Heart right ventricle (tissue), 16 donors: ENCODE results near the gene CYBA. TPM values are rescaled to one million over a fixed set of nuclear protein-coding genes. Genes with fewer than 3 reads are reported as not detected.

ENCODE experiments used
- ATAC-seq, 8 donors: fragments of 200-7000 bp; cut with Tn5 transposase; one replicate each; pipeline ENCODE4 v1.9.1; 2020; ENCODE audit warnings: mild to moderate bottlenecking in 8 of 8, moderate library complexity in 8 of 8, moderate number of reproducible peaks in 1 of 8
- DNase-seq, 2 donors: peaks; one replicate each; pipeline ENCODE4 v3.0.0-alpha.2; 2020
- H3K27ac ChIP-seq, 10 donors: fragments of 200-600 bp; sonication (generic) in 2 of 10; one replicate each; pipeline versions ENCODE4 v1.5.0 to v1.8.0; 2020 to 2022; ENCODE audit warnings: mild to moderate bottlenecking in 3 of 10
- H3K27me3 ChIP-seq, 7 donors: fragments of 200-600 bp; one replicate each; pipeline ENCODE4 v1.8.0; 2021 to 2022; ENCODE audit warnings: mild to moderate bottlenecking in 2 of 7
- H3K36me3 ChIP-seq, 9 donors: fragments of 200-600 bp; sonication (generic) in 1 of 9; one replicate each; pipeline versions ENCODE4 v1.5.0 to v1.8.0; 2020 to 2022; ENCODE audit warnings: mild to moderate bottlenecking in 2 of 9
- H3K4me1 ChIP-seq, 9 donors: fragments of 200-600 bp; sonication (generic) in 1 of 9; one replicate each; pipeline versions ENCODE4 v1.5.0 to v1.8.0; 2020 to 2022; ENCODE audit warnings: mild to moderate bottlenecking in 4 of 9
- H3K4me3 ChIP-seq, 10 donors: fragments of 200-600 bp; sonication (generic) in 2 of 10; one replicate each; pipeline versions ENCODE4 v1.5.0 to v1.8.0; 2020 to 2022; ENCODE audit warnings: mild to moderate bottlenecking in 7 of 10, moderate library complexity in 2 of 10
- H3K9me3 ChIP-seq, 11 donors: fragments of 200-600 bp in 10 of 11; sonication (generic) in 2 of 11; one replicate each; pipeline versions ENCODE4 v1.5.0 to v1.8.0; 2013 to 2022; ENCODE audit warnings: mild to moderate bottlenecking in 2 of 11, control low read depth in 1 of 11, moderate library complexity in 1 of 11
- WGBS, 2 donors: extraction: QIAGEN DNeasy Blood & Tissue Kit; methylation state at CpG; one replicate each; pipeline ENCODE4 v1.1.7; 2013; ENCODE audit warnings: inconsistent platforms in 1 of 2; 5-methylcytosine and 5-hydroxymethylcytosine counted together
- intact Hi-C, 10 donors: fragments of 100-400 bp; cut with DNase I; formaldehyde crosslinking; loops; one replicate each; pipeline versions ENCODE4 v1.11.1 to v1.14.2; 2022
- polyA plus RNA-seq, 2 donors: library from polyadenylated mRNA; stranded (reverse); fragments of 200-250 nt; gene quantifications; one replicate each; pipeline ENCODE4 v1.2.3, GENCODE V29; 2013
- total RNA-seq, 10 donors: library from RNA; stranded (reverse); fragmentation: NEBNext Ultra II Directional in 3 of 10; extraction: Animal tissue kit (Norgen Biotek cat#: 25700) in 3 of 10; gene quantifications; one replicate each; pipeline versions ENCODE4 v1.2.1 to v1.2.4, GENCODE V29; 2021 to 2023
- TF ChIP-seq, protein P1 (sequence below), 9 donors: fragments of 200-600 bp; sonication (generic) in 2 of 9; IDR thresholded peaks; one replicate each; pipeline versions ENCODE4 v1.5.0 to v1.8.0; 2021 to 2022; ENCODE audit warnings: antibody characterized with exemption in 9 of 9, mild to moderate bottlenecking in 5 of 9, moderate library complexity in 1 of 9
- donor health status: Arrhythmogenic right ventricular cardiomyopathy.
- donor health status: ischemic (EF 13 %, LVEDD 7.1; RV severe dilation, severe dysfunction).
- donor health status: healthy with polysubstance abuse.
- donor health status: DM: no; HTN: yes; CAD: no.
- donor health status: DM: no; HTN: no; CAD: no.
- donor health status: ischemic (EF 25% LVEDD 6.9; RV normal size, moderate dysfunction).
- donor health status: ischemic (EF 25% LVEDD 5.7; RV mildly dilated, moderate dysfunction).
- donor health status: healthy.
- donor health status: DM: yes; HTN: yes; CAD: no.
- donor health status: Ischemic cardiomyopathy.
- donor health status: ischemic (EF 35%, LVEDD 5.7; RV mildly dilated, moderate dysfunction).
- donor health status: nonischemic (EF 11% LVEDD 7.7; RV severe dilation, severe dysfunction).
- donor health status: DM: yes; HTN: yes; CAD: no.
- donor health status: PGD.
- donor health status: ischemic (EF 29% LVEDD 5.4; RV normal size, mild dysfunction).
- donor health status: nonischemic (EF 23%, LVEDD 6.1; RV moderate dilation, normal function).

CYBA gene
- total and polyA plus RNA-seq, 12 donors: 13.0 to 117 (median 33.6) TPM

DNA sequence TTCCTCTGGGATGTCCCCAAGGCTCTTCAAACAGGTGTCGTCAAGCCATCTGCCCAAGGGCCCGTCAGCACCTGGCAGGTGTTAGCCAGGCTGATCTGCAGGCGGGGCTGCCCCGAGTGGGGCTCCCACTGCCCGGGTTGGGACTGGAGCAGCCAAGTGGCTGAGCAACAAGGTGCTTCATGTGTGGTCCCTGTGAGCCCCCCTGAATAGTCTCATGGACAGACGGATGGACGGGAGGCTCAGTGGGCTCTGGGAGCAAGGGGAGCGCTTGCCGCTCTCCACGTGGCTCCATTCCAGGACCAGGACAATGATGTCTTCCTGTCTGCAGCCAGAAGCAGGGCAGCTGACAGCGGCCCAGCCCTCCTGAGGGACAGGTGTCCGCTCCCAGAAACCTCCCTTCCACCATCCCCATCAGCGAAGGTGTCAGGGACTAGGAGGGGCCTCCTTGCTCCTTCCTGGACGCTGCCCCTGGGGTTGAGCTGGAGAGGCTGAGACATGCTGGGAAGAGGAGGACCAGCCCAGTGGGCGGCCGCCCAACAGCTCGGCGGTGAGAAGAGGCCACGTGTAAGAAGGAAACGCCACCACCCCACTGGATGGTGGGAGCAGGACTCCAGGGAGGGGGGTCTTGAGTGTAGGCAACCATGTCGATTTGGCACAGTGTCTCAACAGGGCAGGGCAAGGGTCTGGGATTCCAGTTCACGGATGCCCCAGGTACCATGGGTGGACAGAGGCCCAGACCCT is 25.8 kb upstream of the CYBA start:
- H3K4me3 ChIP-seq: no peak overlapping the region
- no peaks in the 10 kb centered on the region for H3K9me3 ChIP-seq
- H3K36me3 ChIP-seq: peaks cover 0 to 30% (median 0%) of the 10 kb centered on the region in 9 donors
- no peak for ATAC-seq
- H3K4me1 ChIP-seq: peaks cover 0 to 37% (median 17%) of the 10 kb centered on the region in 9 donors
- WGBS, 2 donors: 74 to 76% methylated on average over 22 of the region's 22 CpGs
- no peak overlapping the region for H3K27ac ChIP-seq
- H3K27me3 ChIP-seq: peaks cover 0 to 27% (median 0%) of the 10 kb centered on the region in 7 donors
- TF ChIP-seq, protein P1, sequence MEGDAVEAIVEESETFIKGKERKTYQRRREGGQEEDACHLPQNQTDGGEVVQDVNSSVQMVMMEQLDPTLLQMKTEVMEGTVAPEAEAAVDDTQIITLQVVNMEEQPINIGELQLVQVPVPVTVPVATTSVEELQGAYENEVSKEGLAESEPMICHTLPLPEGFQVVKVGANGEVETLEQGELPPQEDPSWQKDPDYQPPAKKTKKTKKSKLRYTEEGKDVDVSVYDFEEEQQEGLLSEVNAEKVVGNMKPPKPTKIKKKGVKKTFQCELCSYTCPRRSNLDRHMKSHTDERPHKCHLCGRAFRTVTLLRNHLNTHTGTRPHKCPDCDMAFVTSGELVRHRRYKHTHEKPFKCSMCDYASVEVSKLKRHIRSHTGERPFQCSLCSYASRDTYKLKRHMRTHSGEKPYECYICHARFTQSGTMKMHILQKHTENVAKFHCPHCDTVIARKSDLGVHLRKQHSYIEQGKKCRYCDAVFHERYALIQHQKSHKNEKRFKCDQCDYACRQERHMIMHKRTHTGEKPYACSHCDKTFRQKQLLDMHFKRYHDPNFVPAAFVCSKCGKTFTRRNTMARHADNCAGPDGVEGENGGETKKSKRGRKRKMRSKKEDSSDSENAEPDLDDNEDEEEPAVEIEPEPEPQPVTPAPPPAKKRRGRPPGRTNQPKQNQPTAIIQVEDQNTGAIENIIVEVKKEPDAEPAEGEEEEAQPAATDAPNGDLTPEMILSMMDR (IDR thresholded peaks at IDR 0.05): no peak
- intact Hi-C loops: no loop called here
- DNase-seq: no peak

GRCh38 chr16:88673716-88674379 is 23.0 kb upstream of the CYBA start:
- TF ChIP-seq, protein P1 (IDR thresholded peaks at IDR 0.05): no peak
- DNase-seq (peak; percentile 57 to 58), ATAC-seq (peak; percentile 60 to 90 (median 80))
- H3K4me3 ChIP-seq: no peak overlapping the region
- H3K9me3 ChIP-seq: no peaks in the 10 kb centered on the region
- intact Hi-C loops: no loop called here
- H3K27ac ChIP-seq: peak overlapping the region in 9 of 10 donors; percentile 18 to 86 (median 78)
- peaks cover 0 to 23% (median 0%) of the 10 kb centered on the region in 9 donors for H3K36me3 ChIP-seq
- peaks cover 0 to 37% (median 17%) of the 10 kb centered on the region in 9 donors for H3K4me1 ChIP-seq
- peaks cover 0 to 10% (median 0%) of the 10 kb centered on the region in 7 donors for H3K27me3 ChIP-seq
- 49 to 69% methylated on average over 19 of the region's 19 CpGs for WGBS, 2 donors

- Histone ChIP-seq H3K4me3 (no peak overlapping the region), H3K27me3 (no peaks in the 10 kb centered on the region), H3K27ac (peak overlapping the region in 8 of 10 donors; percentile 59 to 86 (median 78)), H3K36me3 (peaks cover 0 to 12% (median 0%) of the 10 kb centered on the region in 9 donors), H3K9me3 (no peaks in the 10 kb centered on the region), H3K4me1 (peaks cover 0 to 37% (median 17%) of the 10 kb centered on the region in 9 donors)
- ATAC-seq (peak in 5 of 8 donors; percentile 11 to 45 (median 29)), DNase-seq (no peak)
- WGBS, 2 donors: 54 to 56% methylated on average over 11 of the region's 11 CpGs
- TF ChIP-seq, protein P1 (IDR thresholded peaks at IDR 0.05): peak in 4 of 9 donors; percentile 12 to 26 (median 18)
- intact Hi-C loops: no loop called here
Measured at GRCh38 chr16:88672776-88673175, 21.9 kb upstream of the CYBA start.

GRCh38 chr16:88671806-88672205 is 21.0 kb upstream of the CYBA start:
- intact Hi-C loops: no loop called here
- Histone ChIP-seq H3K27me3 (no peaks in the 10 kb centered on the region), H3K4me3 (no peak overlapping the region), H3K36me3 (peaks cover 0 to 12% (median 0%) of the 10 kb centered on the region in 9 donors), H3K27ac (peak overlapping the region in 1 of 10 donors; percentile 86), H3K4me1 (peaks cover 0 to 43% (median 19%) of the 10 kb centered on the region in 9 donors), H3K9me3 (no peaks in the 10 kb centered on the region)
- no peak for DNase-seq
- TF ChIP-seq, protein P1 (IDR thresholded peaks at IDR 0.05): no peak
- WGBS, 2 donors: 81 to 84% methylated on average over 23 of the region's 23 CpGs
- peak in 6 of 8 donors; percentile 1 to 45 (median 10) for ATAC-seq
